HUES48 (cell line): ENCODE results near the gene PLIN3.
A peak's percentile ranks its signal among the peaks of the same experiment; 100 is the strongest.
"Not testable (repeated sequence)": the region's sequence is repeated elsewhere in the genome, so short reads cannot be mapped to it uniquely, and the experiment has no call there.

Experiments
- H3K27ac ChIP-seq: one replicate; pipeline ENCODE4 v1.7.0; 2013; ENCODE audit warnings: low read depth, low read length, inconsistent platforms
- H3K27me3 ChIP-seq: 2 replicates; pipeline ENCODE4 v1.6.1; 2013; ENCODE audit warnings: mild to moderate bottlenecking, low read length; ENCODE audit not compliant: control insufficient read depth, insufficient read depth
- H3K36me3 ChIP-seq: 2 replicates; pipeline ENCODE4 v1.6.1; 2013; ENCODE audit warnings: low read length; ENCODE audit not compliant: control insufficient read depth, insufficient read depth
- H3K4me1 ChIP-seq: 2 replicates; pipeline ENCODE4 v1.6.1; 2013; ENCODE audit warnings: mild to moderate bottlenecking, low read length; ENCODE audit not compliant: control insufficient read depth, insufficient read depth
- H3K4me3 ChIP-seq: 2 replicates; pipeline ENCODE4 v1.5.1; 2013; ENCODE audit warnings: mild to moderate bottlenecking, low read depth, low read length
- H3K9ac ChIP-seq: 2 replicates; pipeline ENCODE4 v1.6.1; 2013; ENCODE audit warnings: mild to moderate bottlenecking, low read depth, low read length, moderate library complexity
- H3K9me3 ChIP-seq: 2 replicates; pipeline ENCODE4 v1.6.1; 2013; ENCODE audit warnings: low read length; ENCODE audit not compliant: control insufficient read depth, insufficient read depth

PLIN3 gene

GRCh38 chr19:4822354-4822753 lies 45.1 kb downstream of the PLIN3 start:
- H3K27me3 ChIP-seq, H3K9me3 ChIP-seq, H3K27ac ChIP-seq, H3K9ac ChIP-seq, H3K4me3 ChIP-seq, H3K36me3 ChIP-seq, H3K4me1 ChIP-seq: not testable (repeated sequence)

- Histone ChIP-seq H3K27ac (no peak overlapping the region), H3K4me3 (no peak overlapping the region), H3K36me3 (no peaks in the 10 kb centered on the region), H3K9ac (no peak overlapping the region), H3K9me3 (no peaks in the 10 kb centered on the region), H3K27me3 (peaks cover 9% of the 10 kb centered on the region), H3K4me1 (no peaks in the 10 kb centered on the region)
These were observed 46.2 kb downstream of the PLIN3 start for GRCh38 chr19:4821265-4821664.

GRCh38 chr19:4817467-4818277 lies 49.8 kb downstream of the PLIN3 start:
- Histone ChIP-seq H3K9me3 (no peaks in the 10 kb centered on the region), H3K9ac (no peak overlapping the region), H3K36me3 (no peaks in the 10 kb centered on the region), H3K27ac (no peak overlapping the region), H3K27me3 (peaks cover 12% of the 10 kb centered on the region), H3K4me1 (no peaks in the 10 kb centered on the region), H3K4me3 (no peak overlapping the region)

- Histone ChIP-seq H3K36me3 (no peaks in the 10 kb centered on the region), H3K4me1 (no peaks in the 10 kb centered on the region), H3K4me3 (no peak overlapping the region), H3K27ac (no peak overlapping the region), H3K27me3 (peaks cover 12% of the 10 kb centered on the region), H3K9ac (no peak overlapping the region), H3K9me3 (no peaks in the 10 kb centered on the region)
These were observed 50.6 kb downstream of the PLIN3 start for GRCh38 chr19:4816950-4817278.

GRCh38 chr19:4816202-4816949 lies 51.1 kb downstream of the PLIN3 start:
- Histone ChIP-seq H3K4me1 (no peaks in the 10 kb centered on the region), H3K9ac (no peak overlapping the region), H3K4me3 (no peak overlapping the region)

GRCh38 chr19:4815426-4816201 lies 51.9 kb downstream of the PLIN3 start:
- Histone ChIP-seq H3K9ac (no peak overlapping the region), H3K36me3 (no peaks in the 10 kb centered on the region), H3K4me1 (no peaks in the 10 kb centered on the region), H3K4me3 (peak overlapping the region; percentile 31; the same call in 1 of the 2 replicates), H3K9me3 (no peaks in the 10 kb centered on the region), H3K27ac (no peak overlapping the region), H3K27me3 (peaks cover 12% of the 10 kb centered on the region)

More at GRCh38 chr19:4816202-4816949, 51.1 kb downstream of the PLIN3 start:
- Histone ChIP-seq H3K27ac (no peak overlapping the region), H3K27me3 (peaks cover 12% of the 10 kb centered on the region), H3K36me3 (no peaks in the 10 kb centered on the region), H3K9me3 (no peaks in the 10 kb centered on the region)

GRCh38 chr19:4814625-4815425 lies 52.6 kb downstream of the PLIN3 start:
- Histone ChIP-seq H3K4me1 (no peaks in the 10 kb centered on the region), H3K27ac (no peak overlapping the region), H3K9me3 (no peaks in the 10 kb centered on the region), H3K9ac (no peak overlapping the region), H3K27me3 (peaks cover 12% of the 10 kb centered on the region), H3K36me3 (no peaks in the 10 kb centered on the region), H3K4me3 (no peak overlapping the region)

GRCh38 chr19:4811328-4812131 lies 55.9 kb downstream of the PLIN3 start:
- H3K27ac ChIP-seq, result no peak overlapping the region

GRCh38 chr19:4807188-4807587 lies 60.3 kb downstream of the PLIN3 start:
- Histone ChIP-seq H3K4me1 (no peaks in the 10 kb centered on the region), H3K36me3 (no peaks in the 10 kb centered on the region), H3K27ac (no peak overlapping the region), H3K9me3 (no peaks in the 10 kb centered on the region), H3K9ac (no peak overlapping the region), H3K4me3 (no peak overlapping the region), H3K27me3 (no peaks in the 10 kb centered on the region)

More at GRCh38 chr19:4811328-4812131, 55.9 kb downstream of the PLIN3 start:
- no peaks in the 10 kb centered on the region for H3K36me3 ChIP-seq
- H3K27me3 ChIP-seq, result peaks cover 6% of the 10 kb centered on the region
- H3K4me3 ChIP-seq, result no peak overlapping the region
- no peak overlapping the region for H3K9ac ChIP-seq
- no peaks in the 10 kb centered on the region for H3K4me1 ChIP-seq
- no peaks in the 10 kb centered on the region for H3K9me3 ChIP-seq

- Histone ChIP-seq H3K27me3 (no peaks in the 10 kb centered on the region), H3K4me3 (no peak overlapping the region), H3K27ac (no peak overlapping the region), H3K9me3 (no peaks in the 10 kb centered on the region), H3K9ac (no peak overlapping the region), H3K36me3 (no peaks in the 10 kb centered on the region), H3K4me1 (no peaks in the 10 kb centered on the region)
These were observed 61.1 kb downstream of the PLIN3 start for GRCh38 chr19:4806384-4806783.
